ENCODE data around the gene TEAD4.

GRCh38 chr12:2939191-2939590, 20.0 kb upstream of the TEAD4 start:
- TF ChIP-seq GATA2 (IDR thresholded peaks at IDR 0.05; ENCODE audit: low read depth, low read length) (no peak), GATA3 (IDR thresholded peaks at IDR 0.05; ENCODE audit: low read depth, low read length) (no peak)
